Keratinocyte (primary cell): ENCODE measurements around the gene TLN1. TPM values are rescaled to one million over a fixed set of nuclear protein-coding genes. Genes with fewer than 3 reads are reported as not detected.

Experiments used
- DNase-seq: peaks from one replicate; pipeline ENCODE4 v3.0.0-alpha.2; 2011; ENCODE audit warnings: low read depth, missing footprints, low spot score
- FAIRE-seq: peaks from 2 replicates; lab custom pipeline; 2011; peaks lifted over from hg19 to GRCh38; lab: Jason Lieb, UNC
- H2AFZ ChIP-seq: 2 replicates; pipeline ENCODE4 v1.6.0; 2012; ENCODE audit warnings: low read length, control low read depth, inconsistent platforms; ENCODE audit not compliant: control insufficient read depth
- H3K27ac ChIP-seq: 2 replicates; pipeline ENCODE4 v1.5.1; 2011; ENCODE audit warnings: low read length; ENCODE audit not compliant: control insufficient read depth, insufficient read depth
- H3K27me3 ChIP-seq: 3 replicates; pipeline ENCODE4 v1.6.0; 2011; ENCODE audit warnings: low read length; ENCODE audit not compliant: control insufficient read depth, insufficient read depth; ENCODE audit errors: extremely low read depth
- H3K36me3 ChIP-seq, 2 experiments: 2 replicates in 1 of 2; 3 replicates in 1 of 2; pipeline ENCODE4 v1.5.1; 2011; ENCODE audit warnings: low read length in 2 of 2, mild to moderate bottlenecking in 1 of 2; ENCODE audit not compliant: control insufficient read depth in 2 of 2, insufficient read depth in 2 of 2; ENCODE audit errors: extremely low read depth in 1 of 2
- H3K4me1 ChIP-seq: 3 replicates; pipeline ENCODE4 v1.5.1; 2011; ENCODE audit warnings: low read length; ENCODE audit not compliant: control insufficient read depth, insufficient read depth; ENCODE audit errors: extremely low read depth
- H3K4me2 ChIP-seq: 3 replicates; pipeline ENCODE4 v1.6.0; 2011; ENCODE audit warnings: low read depth, low read length; ENCODE audit not compliant: control insufficient read depth, insufficient read depth; ENCODE audit errors: extremely low read depth
- H3K4me3 ChIP-seq, 3 experiments: fragments of 200-600 bp in 1 of 3; sonication (generic) in 1 of 3; 2 replicates in 2 of 3; 3 replicates in 1 of 3; pipeline ENCODE4 v1.5.1; 2011 to 2016; ENCODE audit warnings: low read length in 3 of 3, mild to moderate bottlenecking in 3 of 3, control low read depth in 2 of 3, inconsistent platforms in 1 of 3, low read depth in 1 of 3, mixed read lengths in 1 of 3, mixed run types in 1 of 3, moderate library complexity in 1 of 3; ENCODE audit not compliant: control insufficient read depth in 2 of 3, insufficient read depth in 2 of 3; ENCODE audit errors: extremely low read depth in 1 of 3
- H3K79me2 ChIP-seq: 2 replicates; pipeline ENCODE4 v1.6.0; 2012; ENCODE audit warnings: low read length; ENCODE audit not compliant: control insufficient read depth, insufficient read depth
- H3K9ac ChIP-seq: 3 replicates; pipeline ENCODE4 v1.6.0; 2011; ENCODE audit warnings: low read length; ENCODE audit not compliant: control insufficient read depth, insufficient read depth; ENCODE audit errors: extremely low read depth
- H3K9me1 ChIP-seq: 3 replicates; pipeline ENCODE4 v1.6.0; 2011; ENCODE audit warnings: low read length; ENCODE audit not compliant: control insufficient read depth, insufficient read depth; ENCODE audit errors: extremely low read depth
- H3K9me3 ChIP-seq: 2 replicates; pipeline ENCODE4 v1.5.1; 2012; ENCODE audit warnings: low read depth, low read length; ENCODE audit not compliant: control insufficient read depth
- H4K20me1 ChIP-seq: 3 replicates; pipeline ENCODE4 v1.6.0; 2011; ENCODE audit warnings: low read length; ENCODE audit not compliant: control insufficient read depth, insufficient read depth; ENCODE audit errors: extremely low read depth
- EZH2 ChIP-seq: IDR thresholded peaks from one replicate; pipeline ENCODE4 v1.6.1; 2012; ENCODE audit warnings: inconsistent platforms, mild to moderate bottlenecking, low read length, moderate library complexity
- dilution Hi-C: fragments of 300-500 bp; cut with MboI; formaldehyde crosslinking; loops from one replicate; pipeline ENCODE4 v1.7.0; 2020; ENCODE audit warnings: low sequenced_read_pairs; ENCODE audit not compliant: extremely low pct_ligation_motif_present
- polyA plus RNA-seq, 5 experiments: library from polyadenylated mRNA; depleted of rRNA in 3 of 5; stranded (reverse) in 3 of 5; stranded (forward) in 1 of 5; unstranded in 1 of 5; fragments of >200 nt; gene quantifications; 1 replicate in 1 of 5; 2 replicates in 3 of 5; 3 replicates in 1 of 5; pipeline versions ENCODE4 v1.2.1 to v1.2.3, GENCODE V29; 2011 to 2012; ENCODE audit warnings: missing spikeins in 2 of 5, low read depth in 1 of 5, low replicate concordance in 1 of 5
- TF ChIP-seq, protein P1 (sequence below), 3 experiments: IDR thresholded peaks in 1 of 3; conservative IDR thresholded peaks in 1 of 3; optimal IDR thresholded peaks in 1 of 3; 2 replicates in 2 of 3; 3 replicates in 1 of 3; pipeline versions ENCODE3 to v1.5.1; 2011; ENCODE audit warnings: low read length in 3 of 3, mild to moderate bottlenecking in 3 of 3, moderate library complexity in 2 of 3, control low read depth in 1 of 3, inconsistent platforms in 1 of 3; ENCODE audit not compliant: insufficient read depth in 2 of 3; ENCODE audit errors: extremely low read depth in 1 of 3

TLN1 gene
- polyA plus RNA-seq, 1 donor (not counting 4 experiments of a cell fraction or from before 2014, with no cell fraction given): 53.0 TPM

DNA sequence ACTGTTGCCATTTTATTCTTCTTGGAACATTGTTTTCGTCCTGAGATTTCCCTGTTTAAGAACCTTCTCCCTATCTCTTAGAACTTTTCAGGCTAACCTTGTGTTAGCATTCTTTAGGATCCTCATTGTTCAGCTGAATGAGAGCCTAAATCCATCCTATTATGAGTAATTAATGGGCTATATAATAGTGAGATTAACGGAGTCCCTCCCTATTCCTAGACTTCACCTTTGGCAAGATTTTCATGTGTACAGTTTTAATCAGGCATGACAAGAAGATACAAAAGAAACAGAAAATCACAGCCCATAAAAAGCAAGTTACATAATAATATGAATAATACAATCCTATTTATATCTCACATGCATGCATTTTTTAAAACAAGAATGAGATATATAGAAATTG, 31.2 kb upstream of the TLN1 start:
- no peaks in the 10 kb centered on the region for H3K4me1 ChIP-seq
- FAIRE-seq: no peak
- H3K79me2 ChIP-seq: peaks cover 1% of the 10 kb centered on the region
- no peaks in the 10 kb centered on the region for H3K36me3 ChIP-seq
- no peak overlapping the region for H3K27ac ChIP-seq
- no peak overlapping the region for H2AFZ ChIP-seq
- dilution Hi-C loops: no loop called here
- no peaks in the 10 kb centered on the region for H3K9me3 ChIP-seq
- no peaks in the 10 kb centered on the region for H4K20me1 ChIP-seq
- H3K9ac ChIP-seq: no peak overlapping the region
- no peak overlapping the region for H3K4me3 ChIP-seq
- TF ChIP-seq EZH2: no peak
- TF ChIP-seq, protein P1, sequence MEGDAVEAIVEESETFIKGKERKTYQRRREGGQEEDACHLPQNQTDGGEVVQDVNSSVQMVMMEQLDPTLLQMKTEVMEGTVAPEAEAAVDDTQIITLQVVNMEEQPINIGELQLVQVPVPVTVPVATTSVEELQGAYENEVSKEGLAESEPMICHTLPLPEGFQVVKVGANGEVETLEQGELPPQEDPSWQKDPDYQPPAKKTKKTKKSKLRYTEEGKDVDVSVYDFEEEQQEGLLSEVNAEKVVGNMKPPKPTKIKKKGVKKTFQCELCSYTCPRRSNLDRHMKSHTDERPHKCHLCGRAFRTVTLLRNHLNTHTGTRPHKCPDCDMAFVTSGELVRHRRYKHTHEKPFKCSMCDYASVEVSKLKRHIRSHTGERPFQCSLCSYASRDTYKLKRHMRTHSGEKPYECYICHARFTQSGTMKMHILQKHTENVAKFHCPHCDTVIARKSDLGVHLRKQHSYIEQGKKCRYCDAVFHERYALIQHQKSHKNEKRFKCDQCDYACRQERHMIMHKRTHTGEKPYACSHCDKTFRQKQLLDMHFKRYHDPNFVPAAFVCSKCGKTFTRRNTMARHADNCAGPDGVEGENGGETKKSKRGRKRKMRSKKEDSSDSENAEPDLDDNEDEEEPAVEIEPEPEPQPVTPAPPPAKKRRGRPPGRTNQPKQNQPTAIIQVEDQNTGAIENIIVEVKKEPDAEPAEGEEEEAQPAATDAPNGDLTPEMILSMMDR (optimal IDR thresholded peaks at IDR 0.05 in 1 of 3, IDR thresholded peaks at IDR 0.05 in 1 of 3, conservative IDR thresholded peaks at IDR 0.05 in 1 of 3; ENCODE audit: extremely low read depth in 1 of 3, insufficient read depth in 2 of 3, low read length in 3 of 3): no peak
- no peak for DNase-seq
- H3K27me3 ChIP-seq: no peaks in the 10 kb centered on the region
- no peaks in the 10 kb centered on the region for H3K9me1 ChIP-seq
- H3K4me2 ChIP-seq: no peak overlapping the region

DNA sequence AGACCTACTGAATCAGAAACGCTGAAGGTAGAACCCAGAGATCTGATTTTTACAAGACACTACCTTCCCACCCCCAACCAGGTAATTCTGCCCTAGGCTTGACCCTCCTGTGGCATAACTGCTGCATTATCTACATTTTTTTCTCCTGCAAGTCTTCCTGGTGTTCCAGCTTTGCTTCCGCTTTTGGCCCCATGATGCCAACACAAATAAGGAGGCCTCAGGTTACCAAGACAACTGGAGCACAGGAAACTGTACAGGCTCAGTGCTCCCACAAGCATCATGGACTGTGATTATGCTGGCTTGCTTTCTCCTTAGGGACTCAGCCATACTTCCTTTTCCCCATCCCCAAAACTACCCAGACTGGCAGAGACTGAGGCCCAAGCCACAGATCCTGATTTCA, 28.7 kb upstream of the TLN1 start:
- no peak overlapping the region for H3K27ac ChIP-seq
- H3K9me3 ChIP-seq: no peaks in the 10 kb centered on the region
- no peaks in the 10 kb centered on the region for H3K36me3 ChIP-seq
- H3K4me2 ChIP-seq: no peak overlapping the region
- H3K4me1 ChIP-seq: peaks cover 3% of the 10 kb centered on the region
- DNase-seq: no peak
- H3K4me3 ChIP-seq: no peak overlapping the region
- H3K9me1 ChIP-seq: no peaks in the 10 kb centered on the region
- H4K20me1 ChIP-seq: no peaks in the 10 kb centered on the region
- dilution Hi-C loops: no loop called here
- TF ChIP-seq, protein P1 (optimal IDR thresholded peaks at IDR 0.05 in 1 of 3, IDR thresholded peaks at IDR 0.05 in 1 of 3, conservative IDR thresholded peaks at IDR 0.05 in 1 of 3; ENCODE audit: extremely low read depth in 1 of 3, insufficient read depth in 2 of 3, low read length in 3 of 3): no peak
- TF ChIP-seq EZH2: no peak
- no peaks in the 10 kb centered on the region for H3K27me3 ChIP-seq
- no peak overlapping the region for H2AFZ ChIP-seq
- peaks cover 1% of the 10 kb centered on the region for H3K79me2 ChIP-seq
- H3K9ac ChIP-seq: no peak overlapping the region
- FAIRE-seq: no peak
